ENCODE results near the gene NEDD9.

NEDD9 gene

DNA sequence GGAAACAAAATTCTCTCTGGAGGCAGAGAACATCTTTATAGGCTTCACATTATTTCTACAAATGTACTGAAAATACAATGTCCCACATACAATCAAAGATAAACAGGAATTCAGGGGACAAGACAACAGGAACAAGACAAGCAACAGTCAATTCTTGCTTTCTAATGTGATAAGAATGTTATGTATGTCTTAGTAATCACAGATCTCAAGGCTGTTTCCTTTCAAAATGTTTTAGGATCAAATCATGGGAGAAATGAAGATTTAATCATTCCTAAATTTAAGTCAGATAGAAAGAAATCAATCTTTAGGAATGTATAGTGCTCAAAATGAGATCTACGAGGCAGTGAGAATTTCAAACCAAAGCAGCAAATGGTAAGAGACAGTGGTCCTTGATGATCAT, 32.1 kb downstream of the NEDD9 start:
- peak; percentile 73 for DNase-seq

GRCh38 chr6:11198663-11199603, 33.5 kb downstream of the NEDD9 start:
- DNase-seq = no peak

DNA sequence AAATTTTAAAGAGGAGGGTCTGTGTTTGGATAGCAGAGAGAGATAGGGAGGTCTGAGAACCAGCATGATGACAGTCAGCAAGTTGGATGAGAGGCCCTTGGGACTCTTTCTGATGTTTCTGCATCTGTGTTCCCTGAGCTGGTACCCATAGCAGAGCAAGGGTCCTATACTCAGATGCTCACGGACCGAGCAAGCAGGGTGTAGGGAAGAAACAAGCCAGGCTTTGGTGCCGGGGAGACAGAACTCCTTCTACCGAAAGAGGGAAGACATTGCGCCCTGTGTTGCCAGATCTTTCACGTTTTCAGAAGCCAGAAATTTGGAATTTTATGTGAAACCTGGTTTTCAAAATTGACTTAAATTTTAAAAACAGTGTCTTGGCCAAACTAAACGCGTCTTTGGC, 34.6 kb downstream of the NEDD9 start:
- no peak for DNase-seq

DNA sequence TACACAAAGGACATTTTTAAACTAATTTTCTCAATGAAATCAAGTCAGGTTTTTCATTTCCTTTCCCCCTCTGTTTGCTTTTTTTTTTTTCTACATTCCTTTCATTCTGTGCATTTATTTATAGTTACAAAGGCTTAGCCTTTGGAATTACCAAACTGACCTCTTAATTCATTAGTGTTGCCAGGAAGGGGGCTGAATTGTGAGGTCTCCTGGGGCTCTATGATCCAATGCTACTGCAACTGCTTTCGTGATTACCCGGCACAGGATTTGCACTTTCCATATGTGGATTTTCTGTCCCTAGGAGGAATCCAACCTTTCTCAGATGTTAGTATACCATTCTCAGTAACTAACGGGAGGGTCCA, 35.3 kb downstream of the NEDD9 start:
- peak; percentile 92 for DNase-seq

DNA sequence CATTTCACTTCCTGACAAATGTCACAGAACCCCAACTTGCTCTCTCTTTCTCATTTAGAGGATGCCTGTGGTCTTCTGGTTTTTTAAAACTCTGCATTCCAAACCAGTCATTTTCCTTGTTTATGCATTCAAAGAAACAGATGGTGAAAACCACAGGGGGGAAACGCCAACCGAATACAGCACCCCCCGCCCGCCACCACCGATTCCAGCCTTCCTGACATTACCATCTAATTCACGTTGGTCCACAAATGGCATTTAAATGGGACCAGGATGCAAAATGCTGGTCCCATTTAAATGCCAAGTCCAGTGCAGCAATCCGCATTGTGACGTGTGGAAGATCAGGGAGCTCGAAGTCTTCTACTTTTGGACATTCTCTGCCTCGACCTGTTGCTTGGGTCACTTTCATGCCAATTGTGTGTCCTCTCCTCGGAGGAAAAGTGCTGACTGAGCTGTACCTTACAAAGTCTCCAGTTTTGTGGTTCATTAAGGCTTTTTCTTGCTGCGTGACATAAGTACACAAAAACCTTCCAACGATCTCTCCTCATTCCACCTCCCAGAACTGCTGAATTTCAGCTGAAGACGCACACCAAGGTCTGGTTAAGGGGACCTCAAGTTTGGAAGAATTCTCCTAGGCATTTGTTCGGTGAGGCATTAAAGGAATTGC, 35.8 kb downstream of the NEDD9 start:
- DNase-seq = peak; percentile 90

GRCh38 chr6:11194356-11195218, 37.9 kb downstream of the NEDD9 start:
- DNase-seq = peak; percentile 65

GRCh38 chr6:11193434-11193833, 39.0 kb downstream of the NEDD9 start:
- no peak for DNase-seq

DNA sequence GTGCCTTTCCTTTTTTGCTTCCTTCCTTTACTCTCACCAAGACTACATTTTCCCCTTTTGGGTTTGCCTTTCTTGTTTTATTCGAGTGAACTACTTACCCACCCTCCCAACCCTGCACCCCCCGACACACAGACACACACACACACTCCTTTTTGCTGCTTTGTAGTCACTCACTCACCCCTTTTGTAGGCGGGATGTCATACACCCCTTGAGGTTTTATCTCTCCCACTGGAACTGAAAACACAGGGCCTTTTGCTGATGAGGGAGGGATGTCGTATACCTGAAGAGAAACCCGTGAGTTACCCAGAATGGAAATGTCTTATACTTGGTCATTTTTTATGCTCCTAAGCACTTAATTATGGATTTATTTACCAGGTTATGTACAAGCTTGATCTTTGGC, 40.3 kb downstream of the NEDD9 start:
- DNase-seq = no peak

GRCh38 chr6:11190625-11191245, 41.7 kb downstream of the NEDD9 start:
- no peak for DNase-seq

DNA sequence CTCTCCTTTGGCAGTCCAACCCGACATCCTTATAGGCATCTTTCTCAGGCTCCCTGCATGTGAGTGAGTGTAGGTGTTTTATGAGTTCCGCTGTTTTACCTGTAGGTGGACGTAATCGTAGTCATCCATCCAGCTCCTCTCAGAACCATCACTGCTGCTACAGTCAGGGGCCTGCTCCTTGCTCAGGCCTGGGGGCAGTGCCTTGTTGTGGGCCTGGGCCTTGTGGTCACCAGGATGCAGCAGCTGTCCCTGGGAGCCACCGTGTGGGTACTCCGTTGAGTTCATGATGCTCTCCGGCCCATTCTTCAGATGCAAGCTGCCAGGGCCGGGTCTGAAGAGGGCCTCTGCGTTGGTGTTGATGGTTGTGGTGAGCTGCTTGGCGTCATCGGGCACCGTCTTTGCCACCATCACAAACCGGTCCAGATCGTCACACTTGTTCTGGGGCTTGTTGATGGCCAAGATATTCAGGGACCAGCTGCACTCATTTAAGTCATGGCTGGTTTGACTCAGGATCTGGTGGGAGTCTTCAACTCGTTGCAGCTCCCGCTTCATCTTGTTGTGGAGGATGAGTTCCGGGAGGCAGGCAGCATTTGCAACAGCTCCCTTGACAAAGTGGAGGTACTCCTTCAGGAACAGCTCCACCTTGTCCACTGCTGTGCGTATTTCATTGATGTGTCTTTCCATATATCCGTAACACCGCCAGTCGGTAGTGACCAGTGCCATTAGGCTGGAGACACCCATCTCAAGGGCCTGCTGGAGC, 42.4 kb downstream of the NEDD9 start:
- no peak for DNase-seq

GRCh38 chr6:11188161-11188915, 44.1 kb downstream of the NEDD9 start:
- DNase-seq = peak; percentile 46

GRCh38 chr6:11187301-11187700, 45.2 kb downstream of the NEDD9 start:
- no peak for DNase-seq

GRCh38 chr6:11185204-11185842, 47.1 kb downstream of the NEDD9 start:
- DNase-seq = no peak

- no peak for DNase-seq
Observed at GRCh38 chr6:11183761-11184362, 48.6 kb downstream of the NEDD9 start.

- DNase-seq = no peak
Observed at GRCh38 chr6:11181478-11182136, 50.9 kb downstream of the NEDD9 start.

DNA sequence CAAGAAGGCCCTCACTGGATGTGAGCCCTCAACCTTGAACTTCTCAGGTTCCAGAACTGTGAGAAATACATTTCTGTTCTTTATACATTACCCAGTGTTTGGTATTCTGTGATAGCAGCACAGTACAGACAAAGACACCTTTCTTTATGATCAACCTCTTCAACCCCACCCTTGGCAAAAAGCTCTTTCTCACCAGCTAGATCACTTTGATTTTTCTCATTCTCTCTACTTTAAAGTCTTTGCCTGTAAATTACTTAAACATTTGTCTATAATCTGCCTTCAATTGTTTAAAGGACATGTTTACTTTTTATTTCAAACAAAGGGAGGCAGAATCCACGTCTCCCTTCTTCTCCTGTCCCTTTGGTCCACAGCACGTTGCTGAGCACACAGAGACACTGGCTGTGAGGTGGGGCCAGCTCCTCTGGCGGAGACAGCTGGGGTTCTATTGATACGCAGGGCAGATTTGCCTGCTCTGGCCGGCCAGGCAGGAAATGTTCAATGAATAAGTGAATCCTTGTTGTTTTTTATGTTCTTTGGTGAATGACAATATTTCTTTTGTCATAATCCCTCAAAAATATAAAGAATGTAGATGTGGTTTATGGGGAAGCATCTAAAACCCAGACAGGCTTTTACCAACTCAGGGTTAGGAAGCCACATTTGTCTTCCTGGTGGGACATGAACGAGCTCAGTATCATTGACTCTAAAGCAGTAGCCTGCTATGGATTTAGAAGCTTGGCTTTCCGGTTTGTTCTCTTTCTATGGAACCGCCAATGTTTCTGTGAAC, 52.9 kb downstream of the NEDD9 start:
- no peak for DNase-seq

DNA sequence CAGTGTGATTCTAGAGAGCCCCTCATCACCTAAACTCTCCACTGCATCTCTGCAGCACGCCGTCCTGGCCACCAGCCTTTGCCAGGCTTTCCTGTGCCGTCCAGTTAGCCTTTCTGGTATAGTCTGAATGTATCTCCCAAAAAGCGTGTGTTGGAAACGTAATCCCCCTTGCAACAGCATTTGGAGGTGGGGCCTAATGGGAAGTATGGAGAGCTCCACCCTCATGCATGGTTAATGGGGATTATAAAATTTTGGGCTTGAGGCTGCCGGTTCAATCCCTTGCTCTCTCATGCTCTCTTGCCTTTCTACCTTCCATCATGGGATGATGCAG, 53.4 kb downstream of the NEDD9 start:
- no peak for DNase-seq

GRCh38 chr6:11177271-11177670, 55.2 kb downstream of the NEDD9 start:
- DNase-seq = no peak

DNA sequence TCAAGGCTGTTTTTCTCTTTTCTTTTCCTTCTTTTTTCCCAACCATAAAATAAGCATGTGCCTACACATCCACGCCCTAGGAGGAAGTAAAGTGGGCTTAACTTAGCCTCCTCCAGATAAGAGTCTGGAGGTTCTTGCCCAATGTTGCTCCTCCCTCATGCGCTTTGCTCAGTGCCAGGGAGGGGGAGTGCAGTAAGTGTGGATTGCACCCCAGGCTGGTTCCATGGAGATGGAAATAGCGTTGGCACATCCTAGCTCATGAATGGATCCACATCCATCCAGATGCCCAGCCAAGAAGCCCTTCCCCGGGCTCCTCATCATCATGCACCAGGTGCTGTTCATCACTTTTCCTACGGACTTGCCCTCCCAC, 58.2 kb downstream of the NEDD9 start:
- DNase-seq = no peak
